ENCODE measurements around the gene KCNC3. TPM values are rescaled to one million over a fixed set of nuclear protein-coding genes. Genes with fewer than 3 reads are reported as not detected.

KCNC3 gene
- total RNA-seq, result 1 to 10 TPM; 1.4 to 4.0 (median 2.4) TPM
- 1 to 10 TPM in 1 of 2 donors, under 1 TPM in 1; 0.88 to 1.1 TPM for polyA plus RNA-seq
- long read RNA-seq, donor 1, result 0 reads
- long read RNA-seq, donor 2, result 0 reads
- long read RNA-seq, donor 3, result 0 reads

- peak within 1 kb of the TSS; percentile 18 to 53 (median 48) for H3K4me3 ChIP-seq
- DNase-seq, result peak; percentile 98 to 99
- H3K36me3 ChIP-seq, result no peaks in the 10 kb centered on the region
- intact Hi-C loops (cut with DNase I), result loop anchor here in 1 of 10 donors (5.0 kb wide), 1 partner anchor 162 kb away; no protein-coding TSS in a partner anchor
- peaks cover 0 to 86% (median 64%) of the 10 kb centered on the region in 7 donors for H3K27me3 ChIP-seq
- H3K4me1 ChIP-seq, result peaks cover 5 to 62% (median 27%) of the 10 kb centered on the region in 9 donors
- no peaks in the 10 kb centered on the region for H3K9me3 ChIP-seq
- no peak for TF ChIP-seq CTCF (IDR thresholded peaks at IDR 0.05)
- H3K27ac ChIP-seq, result peak within 1 kb of the TSS in 9 of 10 donors; percentile 16 to 83 (median 72)
- 1 to 2% methylated on average over 41 to 43 of the region's 43 CpGs for WGBS, 2 donors
- ATAC-seq, result peak; percentile 79 to 91 (median 86)
Observed at GRCh38 chr19:50329146-50329925, at the start of gene KCNC3. Gene KCNC3, minus strand, starts transcription at chr19:50329377. Its CDS starts 295 bp downstream, at chr19:50329082.

DNA sequence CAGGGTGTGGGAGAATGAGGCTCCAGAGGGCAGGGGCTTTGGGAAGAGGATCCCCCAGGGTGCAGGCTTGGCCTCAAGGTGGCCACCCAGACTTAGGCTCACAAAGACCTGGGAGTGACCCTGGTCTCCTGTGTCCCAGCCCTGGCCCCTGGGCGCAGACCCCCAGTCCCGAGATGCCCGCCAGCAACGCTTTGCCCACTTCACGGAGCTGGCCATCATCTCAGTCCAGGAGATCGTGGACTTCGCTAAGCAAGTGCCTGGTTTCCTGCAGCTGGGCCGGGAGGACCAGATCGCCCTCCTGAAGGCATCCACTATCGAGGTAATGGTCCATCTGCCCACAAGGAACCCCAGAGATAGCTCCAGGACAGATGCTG lies 49.7 kb upstream of the KCNC3 start:
- no peaks in the 10 kb centered on the region for H3K9me3 ChIP-seq
- no peak overlapping the region for H3K4me3 ChIP-seq
- peaks cover 7 to 47% (median 23%) of the 10 kb centered on the region in 9 donors for H3K4me1 ChIP-seq
- ATAC-seq (no peak), DNase-seq (no peak)
- intact Hi-C loops (cut with DNase I), result no loop called here
- no peak overlapping the region for H3K27ac ChIP-seq
- H3K36me3 ChIP-seq, result peaks cover 3 to 60% (median 44%) of the 10 kb centered on the region in 9 donors
- WGBS, 2 donors, result 94 to 99% methylated on average over 10 of the region's 10 CpGs
- H3K27me3 ChIP-seq, result no peaks in the 10 kb centered on the region
- TF ChIP-seq CTCF (IDR thresholded peaks at IDR 0.05), result no peak

DNA sequence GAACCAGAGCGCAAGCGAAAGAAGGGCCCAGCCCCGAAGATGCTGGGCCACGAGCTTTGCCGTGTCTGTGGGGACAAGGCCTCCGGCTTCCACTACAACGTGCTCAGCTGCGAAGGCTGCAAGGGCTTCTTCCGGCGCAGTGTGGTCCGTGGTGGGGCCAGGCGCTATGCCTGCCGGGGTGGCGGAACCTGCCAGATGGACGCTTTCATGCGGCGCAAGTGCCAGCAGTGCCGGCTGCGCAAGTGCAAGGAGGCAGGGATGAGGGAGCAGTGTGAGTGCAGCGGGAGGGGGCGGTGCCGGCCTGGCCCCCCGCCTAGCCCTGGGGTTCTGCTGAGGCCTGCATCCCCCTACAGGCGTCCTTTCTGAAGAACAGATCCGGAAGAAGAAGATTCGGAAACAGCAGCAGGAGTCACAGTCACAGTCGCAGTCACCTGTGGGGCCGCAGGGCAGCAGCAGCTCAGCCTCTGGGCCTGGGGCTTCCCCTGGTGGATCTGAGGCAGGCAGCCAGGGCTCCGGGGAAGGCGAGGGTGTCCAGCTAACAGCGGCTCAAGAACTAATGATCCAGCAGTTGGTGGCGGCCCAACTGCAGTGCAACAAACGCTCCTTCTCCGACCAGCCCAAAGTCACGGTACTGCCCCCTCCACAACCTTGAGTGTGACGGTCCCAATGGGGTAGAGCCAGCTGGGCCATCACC lies 49.1 kb upstream of the KCNC3 start:
- Histone ChIP-seq H3K36me3 (peaks cover 3 to 60% (median 44%) of the 10 kb centered on the region in 9 donors), H3K4me3 (no peak overlapping the region), H3K27me3 (no peaks in the 10 kb centered on the region), H3K4me1 (peaks cover 7 to 42% (median 20%) of the 10 kb centered on the region in 9 donors), H3K9me3 (no peaks in the 10 kb centered on the region), H3K27ac (no peak overlapping the region)
- 94% methylated on average over 36 of the region's 36 CpGs for WGBS, 2 donors
- no peak for TF ChIP-seq CTCF (IDR thresholded peaks at IDR 0.05)
- DNase-seq, result no peak
- intact Hi-C loops (cut with DNase I), result no loop called here
- no peak for ATAC-seq

DNA sequence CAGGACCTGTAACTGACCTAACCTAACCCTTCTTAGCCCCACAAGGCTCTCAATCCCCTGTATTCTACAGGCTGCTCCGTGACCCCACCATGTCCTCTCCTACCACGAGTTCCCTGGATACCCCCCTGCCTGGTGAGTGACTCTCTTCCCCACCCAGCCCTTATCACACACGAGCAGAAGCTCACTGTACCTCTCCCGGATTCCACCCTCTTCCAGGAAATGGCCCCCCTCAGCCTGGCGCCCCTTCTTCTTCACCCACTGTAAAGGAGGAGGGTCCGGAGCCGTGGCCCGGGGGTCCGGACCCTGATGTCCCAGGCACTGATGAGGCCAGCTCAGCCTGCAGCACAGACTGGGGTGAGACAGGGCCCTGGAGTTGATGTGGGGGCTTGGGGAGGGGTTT lies 48.3 kb upstream of the KCNC3 start:
- ATAC-seq (no peak), DNase-seq (no peak)
- Histone ChIP-seq H3K9me3 (no peaks in the 10 kb centered on the region), H3K36me3 (peaks cover 3 to 53% (median 43%) of the 10 kb centered on the region in 9 donors), H3K27ac (peak overlapping the region in 1 of 10 donors; percentile 97), H3K4me1 (peaks cover 7 to 42% (median 19%) of the 10 kb centered on the region in 9 donors), H3K4me3 (no peak overlapping the region), H3K27me3 (no peaks in the 10 kb centered on the region)
- no peak for TF ChIP-seq CTCF (IDR thresholded peaks at IDR 0.05)
- intact Hi-C loops (cut with DNase I), result no loop called here
- 71 to 77% methylated on average over 7 to 9 of the region's 9 CpGs for WGBS, 2 donors

Measured in heart right ventricle (tissue), 16 donors.